Heart right ventricle (tissue), 16 donors: ENCODE results near the gene GANAB. TPM values are rescaled to one million over a fixed set of nuclear protein-coding genes. Genes with fewer than 3 reads are reported as not detected.

ENCODE experiments used
- ATAC-seq, 8 donors: fragments of 200-7000 bp; cut with Tn5 transposase; one replicate each; pipeline ENCODE4 v1.9.1; 2020; ENCODE audit warnings: mild to moderate bottlenecking in 8 of 8, moderate library complexity in 8 of 8, moderate number of reproducible peaks in 1 of 8
- DNase-seq, 2 donors: peaks; one replicate each; pipeline ENCODE4 v3.0.0-alpha.2; 2020
- H3K27ac ChIP-seq, 10 donors: fragments of 200-600 bp; sonication (generic) in 2 of 10; one replicate each; pipeline versions ENCODE4 v1.5.0 to v1.8.0; 2020 to 2022; ENCODE audit warnings: mild to moderate bottlenecking in 3 of 10
- H3K27me3 ChIP-seq, 7 donors: fragments of 200-600 bp; one replicate each; pipeline ENCODE4 v1.8.0; 2021 to 2022; ENCODE audit warnings: mild to moderate bottlenecking in 2 of 7
- H3K36me3 ChIP-seq, 9 donors: fragments of 200-600 bp; sonication (generic) in 1 of 9; one replicate each; pipeline versions ENCODE4 v1.5.0 to v1.8.0; 2020 to 2022; ENCODE audit warnings: mild to moderate bottlenecking in 2 of 9
- H3K4me1 ChIP-seq, 9 donors: fragments of 200-600 bp; sonication (generic) in 1 of 9; one replicate each; pipeline versions ENCODE4 v1.5.0 to v1.8.0; 2020 to 2022; ENCODE audit warnings: mild to moderate bottlenecking in 4 of 9
- H3K4me3 ChIP-seq, 10 donors: fragments of 200-600 bp; sonication (generic) in 2 of 10; one replicate each; pipeline versions ENCODE4 v1.5.0 to v1.8.0; 2020 to 2022; ENCODE audit warnings: mild to moderate bottlenecking in 7 of 10, moderate library complexity in 2 of 10
- H3K9me3 ChIP-seq, 11 donors: fragments of 200-600 bp in 10 of 11; sonication (generic) in 2 of 11; one replicate each; pipeline versions ENCODE4 v1.5.0 to v1.8.0; 2013 to 2022; ENCODE audit warnings: mild to moderate bottlenecking in 2 of 11, control low read depth in 1 of 11, moderate library complexity in 1 of 11
- CTCF ChIP-seq, 9 donors: fragments of 200-600 bp; sonication (generic) in 2 of 9; IDR thresholded peaks; one replicate each; pipeline versions ENCODE4 v1.5.0 to v1.8.0; 2021 to 2022; ENCODE audit warnings: antibody characterized with exemption in 9 of 9, mild to moderate bottlenecking in 5 of 9, moderate library complexity in 1 of 9
- WGBS, 2 donors: extraction: QIAGEN DNeasy Blood & Tissue Kit; methylation state at CpG; one replicate each; pipeline ENCODE4 v1.1.7; 2013; ENCODE audit warnings: inconsistent platforms in 1 of 2; 5-methylcytosine and 5-hydroxymethylcytosine counted together
- intact Hi-C, 10 donors: fragments of 100-400 bp; cut with DNase I; formaldehyde crosslinking; loops; one replicate each; pipeline versions ENCODE4 v1.11.1 to v1.14.2; 2022
- polyA plus RNA-seq, 2 donors: library from polyadenylated mRNA; stranded (reverse); fragments of 200-250 nt; gene quantifications; one replicate each; pipeline ENCODE4 v1.2.3, GENCODE V29; 2013
- total RNA-seq, 10 donors: library from RNA; stranded (reverse); fragmentation: NEBNext Ultra II Directional in 3 of 10; extraction: Animal tissue kit (Norgen Biotek cat#: 25700) in 3 of 10; gene quantifications; one replicate each; pipeline versions ENCODE4 v1.2.1 to v1.2.4, GENCODE V29; 2021 to 2023
- donor health status: Arrhythmogenic right ventricular cardiomyopathy.
- donor health status: ischemic (EF 13 %, LVEDD 7.1; RV severe dilation, severe dysfunction).
- donor health status: healthy with polysubstance abuse.
- donor health status: DM: no; HTN: yes; CAD: no.
- donor health status: DM: no; HTN: no; CAD: no.
- donor health status: ischemic (EF 25% LVEDD 6.9; RV normal size, moderate dysfunction).
- donor health status: ischemic (EF 25% LVEDD 5.7; RV mildly dilated, moderate dysfunction).
- donor health status: healthy.
- donor health status: DM: yes; HTN: yes; CAD: no.
- donor health status: Ischemic cardiomyopathy.
- donor health status: ischemic (EF 35%, LVEDD 5.7; RV mildly dilated, moderate dysfunction).
- donor health status: nonischemic (EF 11% LVEDD 7.7; RV severe dilation, severe dysfunction).
- donor health status: DM: yes; HTN: yes; CAD: no.
- donor health status: PGD.
- donor health status: ischemic (EF 29% LVEDD 5.4; RV normal size, mild dysfunction).
- donor health status: nonischemic (EF 23%, LVEDD 6.1; RV moderate dilation, normal function).

Gene GANAB
- total and polyA plus RNA-seq, 12 donors: 53.2 to 148 (median 92.3) TPM

DNA sequence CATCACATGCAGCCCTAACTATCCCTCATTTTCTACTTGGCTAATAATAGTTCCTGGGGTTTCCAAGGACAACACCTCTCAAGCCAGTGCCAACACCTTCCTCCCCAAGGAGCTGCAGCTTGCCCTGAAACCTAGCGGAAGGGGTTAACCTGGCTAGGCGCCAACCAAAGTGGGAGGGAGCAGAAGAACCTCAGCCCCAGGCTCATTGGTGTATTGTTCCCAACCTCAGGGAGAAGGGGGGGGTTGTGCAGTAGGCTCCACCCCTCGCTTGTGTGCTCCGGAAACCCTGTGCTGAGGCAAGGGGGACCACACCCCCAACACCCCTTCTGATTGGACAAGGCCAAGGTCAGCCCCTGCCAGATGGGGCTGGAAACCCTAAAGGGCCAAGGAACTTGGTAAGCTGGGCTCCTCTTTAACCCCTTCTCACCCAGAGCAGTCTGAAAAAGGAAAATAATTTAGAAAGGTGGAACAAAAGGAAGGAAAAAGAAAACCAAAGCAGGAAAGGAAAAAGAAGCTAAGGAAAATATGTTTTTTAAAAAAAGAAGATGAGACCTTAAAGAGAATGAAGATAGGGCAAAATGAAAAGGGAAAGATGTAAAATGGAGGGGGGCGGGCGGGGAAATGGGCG, 47.2 kb downstream of the GANAB start:
- 38 to 40% methylated on average over 7 of the region's 7 CpGs for WGBS, 2 donors

DNA sequence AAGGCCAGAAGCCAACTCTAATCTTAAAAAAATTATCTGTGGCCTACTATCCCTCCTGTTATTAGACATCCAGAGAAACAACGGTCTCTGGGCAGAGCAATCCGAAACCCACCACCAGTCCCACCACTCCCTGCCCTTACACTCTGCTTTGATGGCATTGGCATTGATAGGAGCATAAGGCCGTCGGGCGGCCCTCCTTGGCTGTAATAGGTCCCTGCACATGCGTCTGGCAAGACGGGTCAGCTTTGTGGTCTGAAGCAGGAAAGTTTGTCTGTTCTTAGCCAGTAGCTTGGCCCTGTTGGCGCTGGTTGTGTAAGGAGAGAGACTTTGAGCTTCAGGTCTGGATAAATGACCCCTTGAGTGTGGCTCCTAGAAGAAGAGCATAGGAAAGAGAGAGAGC, 51.3 kb downstream of the GANAB start:
- peaks cover 0 to 68% (median 44%) of the 10 kb centered on the region in 9 donors for H3K36me3 ChIP-seq
- no peak overlapping the region for H3K4me3 ChIP-seq
- no peaks in the 10 kb centered on the region for H3K27me3 ChIP-seq
- H3K27ac ChIP-seq: no peak overlapping the region
- DNase-seq: no peak
- H3K9me3 ChIP-seq: no peaks in the 10 kb centered on the region
- no peak for TF ChIP-seq CTCF (IDR thresholded peaks at IDR 0.05)
- no peak for ATAC-seq
- WGBS, 2 donors: 85 to 86% methylated on average over 8 of the region's 8 CpGs
- H3K4me1 ChIP-seq: peaks cover 11 to 55% (median 44%) of the 10 kb centered on the region in 9 donors
- intact Hi-C loops: loop anchor here in 2 of 10 donors (5.0 to 10.0 kb wide), 2 partner anchors 72 to 100 kb away; partner anchors contain the start of genes C11orf98 (in 1 of the 2) and CSKMT (in 1 of the 2)

More for the DNA sequence above, 47.2 kb downstream of the GANAB start:
- intact Hi-C loops: loop anchor here in 2 of 10 donors (5.0 to 10.0 kb wide), 2 partner anchors 68 to 96 kb away; partner anchors contain the start of genes C11orf98 (in 1 of the 2) and CSKMT (in 1 of the 2)
- TF ChIP-seq CTCF (IDR thresholded peaks at IDR 0.05): no peak
- Histone ChIP-seq H3K27me3 (no peaks in the 10 kb centered on the region), H3K4me3 (peak overlapping the region in 8 of 10 donors; percentile 73 to 100 (median 96)), H3K36me3 (peaks cover 0 to 61% (median 36%) of the 10 kb centered on the region in 9 donors), H3K27ac (peak overlapping the region in 9 of 10 donors; percentile 14 to 99 (median 97)), H3K9me3 (no peaks in the 10 kb centered on the region), H3K4me1 (peaks cover 17 to 48% (median 43%) of the 10 kb centered on the region in 9 donors)
- ATAC-seq (peak; percentile 56 to 84 (median 76)), DNase-seq (peak; percentile 89 to 97)

DNA sequence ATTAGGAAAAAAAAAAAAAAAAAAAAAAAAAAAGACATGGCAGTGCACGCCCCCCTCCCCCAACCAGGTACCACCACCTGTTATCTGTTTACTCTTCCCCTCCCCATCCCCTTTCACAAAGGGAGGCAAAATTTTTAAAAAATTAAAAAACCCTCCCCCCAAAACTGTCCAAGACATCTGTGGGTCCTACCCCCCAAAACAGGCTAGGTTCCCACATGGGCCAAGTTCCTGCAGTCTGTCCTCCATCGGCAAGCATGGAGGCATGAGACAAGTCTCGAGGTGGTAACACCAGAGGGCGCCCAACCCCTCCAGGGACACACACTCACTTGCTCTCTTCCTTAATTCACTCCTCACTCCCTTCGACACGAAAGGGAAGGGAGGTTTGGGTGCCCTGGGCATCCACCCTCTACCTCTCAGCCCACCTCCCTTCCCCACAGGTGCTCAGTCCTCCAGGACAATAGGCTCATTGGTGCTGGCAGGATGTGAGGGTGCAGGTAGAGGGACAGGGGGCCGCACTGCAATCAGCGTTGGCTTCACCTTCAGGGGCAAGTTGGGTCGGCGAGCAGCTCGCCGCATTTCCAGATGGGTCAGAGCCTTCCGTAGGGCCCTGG, 52.9 kb downstream of the GANAB start:
- Histone ChIP-seq H3K4me1 (peaks cover 3 to 52% (median 34%) of the 10 kb centered on the region in 9 donors), H3K27me3 (no peaks in the 10 kb centered on the region), H3K9me3 (no peaks in the 10 kb centered on the region), H3K36me3 (peaks cover 0 to 63% (median 48%) of the 10 kb centered on the region in 9 donors), H3K27ac (peak overlapping the region in 2 of 10 donors; percentile 49 to 97), H3K4me3 (no peak overlapping the region)
- WGBS, 2 donors: 56 to 58% methylated on average over 13 of the region's 13 CpGs
- ATAC-seq (no peak), DNase-seq (peak; percentile 73 to 75)
- TF ChIP-seq CTCF (IDR thresholded peaks at IDR 0.05): peak; percentile 8 to 70 (median 57)
- intact Hi-C loops: loop anchor here in 3 of 10 donors (5.0 to 10.0 kb wide), 3 partner anchors 46 to 264 kb away; partner anchors contain the start of gene AHNAK (in 1 of the 3)

- peaks cover 3 to 49% (median 28%) of the 10 kb centered on the region in 9 donors for H3K4me1 ChIP-seq
- intact Hi-C loops: loop anchor here in 3 of 10 donors (5.0 to 10.0 kb wide), 3 partner anchors 46 to 264 kb away; partner anchors contain the start of gene AHNAK (in 1 of the 3)
- H3K27me3 ChIP-seq: no peaks in the 10 kb centered on the region
- DNase-seq: no peak
- H3K9me3 ChIP-seq: no peaks in the 10 kb centered on the region
- H3K27ac ChIP-seq: peak overlapping the region in 9 of 10 donors; percentile 92 to 97 (median 95)
- H3K4me3 ChIP-seq: no peak overlapping the region
- ATAC-seq: no peak
- TF ChIP-seq CTCF (IDR thresholded peaks at IDR 0.05): no peak
- H3K36me3 ChIP-seq: peaks cover 0 to 63% (median 52%) of the 10 kb centered on the region in 9 donors
- WGBS, 2 donors: 76 to 80% methylated on average over 8 of the region's 8 CpGs
These were observed 53.4 kb downstream of the GANAB start for GRCh38 chr11:62592989-62593421.
